KMS-11 (cell line): ENCODE data around the gene NCAM1.

Source experiments
- H2AFZ ChIP-seq: fragments of 200-600 bp; sonication (generic); 2 replicates; pipeline ENCODE4 v1.6.1; 2016; ENCODE audit warnings: antibody characterized with exemption, mixed run types, low read depth
- H3K27ac ChIP-seq: fragments of 200-600 bp; sonication (generic); 2 replicates; pipeline ENCODE4 v1.6.1; 2016; ENCODE audit warnings: mild to moderate bottlenecking, mixed run types
- H3K27me3 ChIP-seq: fragments of 200-600 bp; sonication (generic); 2 replicates; pipeline ENCODE4 v1.6.1; 2017; ENCODE audit warnings: mild to moderate bottlenecking, low read depth, mixed run types, moderate library complexity; ENCODE audit not compliant: insufficient read depth
- H3K36me3 ChIP-seq: fragments of 200-600 bp; sonication (generic); 2 replicates; pipeline ENCODE4 v1.6.1; 2017; ENCODE audit warnings: mild to moderate bottlenecking, mixed run types; ENCODE audit not compliant: insufficient read depth
- H3K4me1 ChIP-seq: fragments of 200-600 bp; sonication (generic); 2 replicates; pipeline ENCODE4 v1.6.1; 2016; ENCODE audit warnings: mild to moderate bottlenecking, low read depth, mixed run types; ENCODE audit not compliant: poor library complexity, severe bottlenecking
- H3K4me2 ChIP-seq: fragments of 200-600 bp; sonication (generic); 2 replicates; pipeline ENCODE4 v1.7.0; 2016; ENCODE audit warnings: mild to moderate bottlenecking, mixed run types
- H3K4me3 ChIP-seq: fragments of 200-600 bp; sonication (generic); IDR thresholded peaks from 2 replicates; pipeline ENCODE4 v1.6.1; 2017; ENCODE audit warnings: low read depth, low read length, mixed read lengths; ENCODE audit not compliant: insufficient read depth
- H3K79me2 ChIP-seq: fragments of 200-600 bp; sonication (generic); 2 replicates; pipeline ENCODE4 v1.6.1; 2016; ENCODE audit warnings: low read depth, mixed run types; ENCODE audit not compliant: insufficient read depth
- H3K9ac ChIP-seq: fragments of 200-600 bp; sonication (generic); 2 replicates; pipeline ENCODE4 v1.6.1; 2016; ENCODE audit warnings: mild to moderate bottlenecking, mixed run types
- H4K20me1 ChIP-seq: fragments of 200-600 bp; sonication (generic); 2 replicates; pipeline ENCODE4 v1.6.1; 2016; ENCODE audit warnings: mild to moderate bottlenecking, mixed run types; ENCODE audit not compliant: insufficient read depth
- CTCF ChIP-seq: fragments of 200-600 bp; sonication (generic); conservative IDR thresholded peaks from 2 replicates; pipeline ENCODE4 v1.6.1; 2017; ENCODE audit warnings: low read depth, mild to moderate bottlenecking, antibody characterized with exemption, low read length, moderate library complexity, mixed read lengths

The NCAM1 gene

GRCh38 chr11:113199866-113200265, 238.6 kb downstream of the NCAM1 start:
- no peak for TF ChIP-seq CTCF
- H3K36me3 ChIP-seq, result no peaks in the 10 kb centered on the region
- H4K20me1 ChIP-seq, result no peaks in the 10 kb centered on the region
- H3K4me1 ChIP-seq, result no peaks in the 10 kb centered on the region
- H3K27ac ChIP-seq, result no peak overlapping the region
- no peak overlapping the region for H3K4me3 ChIP-seq
- H3K27me3 ChIP-seq, result no peaks in the 10 kb centered on the region
- no peak overlapping the region for H3K4me2 ChIP-seq
- H2AFZ ChIP-seq, result no peak overlapping the region
- no peak overlapping the region for H3K9ac ChIP-seq
- no peaks in the 10 kb centered on the region for H3K79me2 ChIP-seq

- H3K79me2 ChIP-seq, result no peaks in the 10 kb centered on the region
- H3K27me3 ChIP-seq, result no peaks in the 10 kb centered on the region
- no peaks in the 10 kb centered on the region for H4K20me1 ChIP-seq
- no peaks in the 10 kb centered on the region for H3K4me1 ChIP-seq
- H3K4me2 ChIP-seq, result no peak overlapping the region
- no peak overlapping the region for H2AFZ ChIP-seq
- H3K9ac ChIP-seq, result no peak overlapping the region
- no peak for TF ChIP-seq CTCF
- H3K36me3 ChIP-seq, result no peaks in the 10 kb centered on the region
- no peak overlapping the region for H3K27ac ChIP-seq
- H3K4me3 ChIP-seq, result no peak overlapping the region
Measured at GRCh38 chr11:113201054-113201818, 240.0 kb downstream of the NCAM1 start.

GRCh38 chr11:113202431-113202830, 241.2 kb downstream of the NCAM1 start:
- no peaks in the 10 kb centered on the region for H4K20me1 ChIP-seq
- H3K27me3 ChIP-seq, result no peaks in the 10 kb centered on the region
- H2AFZ ChIP-seq, result no peak overlapping the region
- H3K4me2 ChIP-seq, result no peak overlapping the region
- H3K4me1 ChIP-seq, result no peaks in the 10 kb centered on the region
- H3K27ac ChIP-seq, result no peak overlapping the region
- no peaks in the 10 kb centered on the region for H3K36me3 ChIP-seq
- no peak for TF ChIP-seq CTCF
- H3K9ac ChIP-seq, result no peak overlapping the region
- H3K4me3 ChIP-seq, result no peak overlapping the region
- H3K79me2 ChIP-seq, result no peaks in the 10 kb centered on the region

GRCh38 chr11:113203141-113203753, 242.0 kb downstream of the NCAM1 start:
- Histone ChIP-seq H3K27me3 (no peaks in the 10 kb centered on the region), H2AFZ (no peak overlapping the region), H3K79me2 (no peaks in the 10 kb centered on the region), H3K27ac (no peak overlapping the region), H3K9ac (no peak overlapping the region), H3K36me3 (no peaks in the 10 kb centered on the region), H3K4me1 (no peaks in the 10 kb centered on the region), H3K4me2 (no peak overlapping the region), H4K20me1 (no peaks in the 10 kb centered on the region), H3K4me3 (no peak overlapping the region)
- no peak for TF ChIP-seq CTCF
